ENCODE measurements around the gene PIK3R3. TPM values are rescaled to one million over a fixed set of nuclear protein-coding genes. Genes with fewer than 3 reads are reported as not detected.

The PIK3R3 gene
- total RNA-seq, 1 experiment from 2014 or later, result 9.0 TPM

GRCh38 chr1:46064708-46065107 is 67.7 kb downstream of the PIK3R3 start:
- H3K27me3 Mint-ChIP-seq (ENCODE audit: low read depth), result no peaks in the 10 kb centered on the region
- DNase-seq (ENCODE audit: low spot score) (no peak), ATAC-seq (no peak)
- TF ChIP-seq FOXJ3 (CRISPR knock-in tag; IDR thresholded peaks at IDR 0.05; ENCODE audit: borderline replicate concordance) (no peak), SMAD3 (CRISPR knock-in tag; IDR thresholded peaks at IDR 0.05; ENCODE audit: borderline replicate concordance) (no peak), PRRX2 (CRISPR knock-in tag; IDR thresholded peaks at IDR 0.05) (no peak), ZBTB43 (CRISPR knock-in tag; IDR thresholded peaks at IDR 0.05) (no peak), ZNF263 (CRISPR knock-in tag; IDR thresholded peaks at IDR 0.05; ENCODE audit: low read depth) (no peak), ATF1 (CRISPR knock-in tag; IDR thresholded peaks at IDR 0.05) (no peak), JUN (CRISPR knock-in tag; IDR thresholded peaks at IDR 0.05) (no peak), CREM (CRISPR knock-in tag; IDR thresholded peaks at IDR 0.05) (no peak), SOX15 (CRISPR knock-in tag; IDR thresholded peaks at IDR 0.05) (no peak), ZNF121 (CRISPR knock-in tag; IDR thresholded peaks at IDR 0.05) (no peak)
- ChIA-PET CTCF (no interaction called here), POLR2A (no interaction called here)
- peaks cover 3% of the 10 kb centered on the region; the same call in 1 of the 2 replicates for H3K4me1 Mint-ChIP-seq
- H3K27ac Mint-ChIP-seq, result no peak overlapping the region
- H3K36me3 Mint-ChIP-seq, result peaks cover 4% of the 10 kb centered on the region; the same call in 1 of the 2 replicates
- H3K4me3 Mint-ChIP-seq, result no peak overlapping the region
- no peaks in the 10 kb centered on the region for H3K9me3 Mint-ChIP-seq

- no peak for DNase-seq (ENCODE audit: low spot score)
- ChIA-PET CTCF (interaction anchor here (0.6 to 2.0 kb wide), 2 partner anchors 13 to 161 kb away, joined by 3 to 7 read pairs; no protein-coding TSS in a partner anchor), POLR2A (no interaction called here)
- Mint-ChIP-seq H3K4me3 (no peak overlapping the region), H3K9me3 (peaks cover 11% of the 10 kb centered on the region), H3K27me3 (ENCODE audit: low read depth) (no peaks in the 10 kb centered on the region; the same call in 1 of the 2 replicates), H3K36me3 (peaks cover 21% of the 10 kb centered on the region), H3K27ac (0 out of 2 replicates have a peak overlapping the region, but pooled peaks have one; percentile 47), H3K4me1 (peaks cover 3% of the 10 kb centered on the region; the same call in 1 of the 2 replicates)
- TF ChIP-seq CREM (CRISPR knock-in tag; IDR thresholded peaks at IDR 0.05), result no peak
- TF ChIP-seq JAZF1 (CRISPR knock-in tag; IDR thresholded peaks at IDR 0.05), result no peak
- no peak for TF ChIP-seq NR3C1 (CRISPR knock-in tag; conservative IDR thresholded peaks at IDR 0.05; ENCODE audit: low read depth)
- TF ChIP-seq HMGXB4 (CRISPR knock-in tag; IDR thresholded peaks at IDR 0.05), result no peak
- TF ChIP-seq CDX4 (CRISPR knock-in tag; IDR thresholded peaks at IDR 0.05; ENCODE audit: borderline replicate concordance), result no peak
- TF ChIP-seq ZNF138 (CRISPR knock-in tag; conservative IDR thresholded peaks at IDR 0.05), result no peak
- TF ChIP-seq ZBTB43 (CRISPR knock-in tag; IDR thresholded peaks at IDR 0.05), result no peak
- TF ChIP-seq AFF4 (CRISPR knock-in tag; IDR thresholded peaks at IDR 0.05; ENCODE audit: borderline replicate concordance), result no peak
- TF ChIP-seq ZNF317 (CRISPR knock-in tag; IDR thresholded peaks at IDR 0.05; ENCODE audit: borderline replicate concordance, low read depth), result no peak
- ATAC-seq, result no peak
These were observed 69.6 kb downstream of the PIK3R3 start for GRCh38 chr1:46062651-46063319.

Measured in WTC11 (cell line).